Smooth muscle cell (in vitro differentiated cells): ENCODE results near the gene GRIA3. TPM values are rescaled to one million over a fixed set of nuclear protein-coding genes. Genes with fewer than 3 reads are reported as not detected.

ENCODE experiments used
- DNase-seq: peaks from one replicate; lab custom pipeline; 2025; ENCODE audit not compliant: unreplicated experiment; lab: John Stamatoyannopoulos, UW
- H2AFZ ChIP-seq: fragments of 200-600 bp; sonication (generic); 2 replicates; pipeline ENCODE4 v1.6.0; 2016; ENCODE audit warnings: antibody characterized with exemption, low read depth, mild to moderate bottlenecking
- H3F3A ChIP-seq: fragments of 200-600 bp; sonication (generic); 2 replicates; pipeline ENCODE4 v1.6.0; 2017; ENCODE audit warnings: antibody characterized with exemption, low read depth
- H3K27ac ChIP-seq: fragments of 200-600 bp; sonication (generic); 2 replicates; pipeline ENCODE4 v1.5.1; 2016; ENCODE audit warnings: low read depth, mild to moderate bottlenecking
- H3K27me3 ChIP-seq: fragments of 200-600 bp; sonication (generic); 2 replicates; pipeline ENCODE4 v1.6.1; 2016; ENCODE audit warnings: low read depth, mild to moderate bottlenecking
- H3K36me3 ChIP-seq: fragments of 200-600 bp; sonication (generic); 2 replicates; pipeline ENCODE4 v1.5.1; 2016; ENCODE audit warnings: low read depth
- H3K4me1 ChIP-seq: fragments of 200-600 bp; sonication (generic); 2 replicates; pipeline ENCODE4 v1.5.1; 2016; ENCODE audit warnings: low read depth
- H3K4me2 ChIP-seq: fragments of 200-600 bp; sonication (generic); 2 replicates; pipeline ENCODE4 v1.6.0; 2016; ENCODE audit warnings: mild to moderate bottlenecking
- H3K4me3 ChIP-seq: fragments of 200-600 bp; sonication (generic); 2 replicates; pipeline ENCODE4 v1.5.1; 2016; ENCODE audit warnings: mild to moderate bottlenecking
- H3K79me2 ChIP-seq: fragments of 200-600 bp; sonication (generic); 2 replicates; pipeline ENCODE4 v1.6.0; 2016; ENCODE audit warnings: low read depth, mild to moderate bottlenecking
- H3K9ac ChIP-seq: fragments of 200-600 bp; sonication (generic); 2 replicates; pipeline ENCODE4 v1.6.0; 2016; ENCODE audit warnings: low read depth
- H3K9me3 ChIP-seq: fragments of 200-600 bp; sonication (generic); replicated peaks from 2 replicates; pipeline ENCODE4 v1.5.1; 2016; ENCODE audit warnings: low read depth
- H4K20me1 ChIP-seq: fragments of 200-600 bp; sonication (generic); 2 replicates; pipeline ENCODE4 v1.6.0; 2016; ENCODE audit warnings: low read depth
- CTCF ChIP-seq: fragments of 200-600 bp; sonication (generic); IDR thresholded peaks from 2 replicates; pipeline ENCODE4 v1.5.1; 2017; ENCODE audit warnings: borderline replicate concordance, mild to moderate bottlenecking, antibody characterized with exemption; ENCODE audit not compliant: insufficient read depth, poor library complexity, severe bottlenecking
- WGBS: methylation state at CpG from one replicate; pipeline ENCODE4 v1.1.7; 2016; ENCODE audit warnings: low lambda C conversion rate; 5-methylcytosine and 5-hydroxymethylcytosine counted together
- polyA plus RNA-seq: library from polyadenylated mRNA; unstranded; fragments of >200 nt; fragmentation: Nextera tagmentation; extraction: Ambion mirVana; gene quantifications from 2 replicates; pipeline ENCODE4 v1.2.1, GENCODE V29; 2016
- total RNA-seq: library from RNA; depleted of rRNA; stranded (reverse); fragments of >200 nt; gene quantifications from 2 replicates; pipeline ENCODE4 v1.2.3, GENCODE V29; 2014

The GRIA3 gene
- total and polyA plus RNA-seq, 2 experiments from 2014 or later: 7.2 to 12.7 TPM

DNA sequence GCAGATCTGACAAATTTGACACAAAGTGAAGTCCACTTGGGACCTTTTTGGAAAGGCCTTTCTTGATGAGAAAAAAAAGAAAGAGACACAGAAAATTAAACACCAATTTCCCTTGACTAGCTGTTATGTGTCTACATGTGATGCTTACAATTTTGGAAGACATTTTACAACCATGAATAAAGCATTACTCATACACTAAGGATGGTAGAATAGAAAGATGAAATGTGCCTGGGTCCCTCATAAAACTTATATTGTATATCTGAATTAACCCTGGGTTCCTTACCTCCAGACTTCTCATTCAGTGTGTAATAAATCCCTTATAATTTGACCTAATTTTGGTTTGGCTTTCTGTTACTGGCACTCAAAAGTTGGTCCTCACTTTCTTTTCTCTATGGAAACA is 16.5 kb upstream of the GRIA3 start:
- Histone ChIP-seq H3K27me3 (no peaks in the 10 kb centered on the region), H3K4me3 (no peak overlapping the region), H2AFZ (no peak overlapping the region), H3K9ac (no peak overlapping the region), H3F3A (no peaks in the 10 kb centered on the region), H3K4me1 (no peaks in the 10 kb centered on the region), H3K4me2 (no peak overlapping the region), H3K9me3 (peaks cover 9% of the 10 kb centered on the region), H3K79me2 (no peaks in the 10 kb centered on the region), H3K36me3 (no peaks in the 10 kb centered on the region), H4K20me1 (no peaks in the 10 kb centered on the region), H3K27ac (no peak overlapping the region)
- no peak for TF ChIP-seq CTCF
- DNase-seq: no peak

DNA sequence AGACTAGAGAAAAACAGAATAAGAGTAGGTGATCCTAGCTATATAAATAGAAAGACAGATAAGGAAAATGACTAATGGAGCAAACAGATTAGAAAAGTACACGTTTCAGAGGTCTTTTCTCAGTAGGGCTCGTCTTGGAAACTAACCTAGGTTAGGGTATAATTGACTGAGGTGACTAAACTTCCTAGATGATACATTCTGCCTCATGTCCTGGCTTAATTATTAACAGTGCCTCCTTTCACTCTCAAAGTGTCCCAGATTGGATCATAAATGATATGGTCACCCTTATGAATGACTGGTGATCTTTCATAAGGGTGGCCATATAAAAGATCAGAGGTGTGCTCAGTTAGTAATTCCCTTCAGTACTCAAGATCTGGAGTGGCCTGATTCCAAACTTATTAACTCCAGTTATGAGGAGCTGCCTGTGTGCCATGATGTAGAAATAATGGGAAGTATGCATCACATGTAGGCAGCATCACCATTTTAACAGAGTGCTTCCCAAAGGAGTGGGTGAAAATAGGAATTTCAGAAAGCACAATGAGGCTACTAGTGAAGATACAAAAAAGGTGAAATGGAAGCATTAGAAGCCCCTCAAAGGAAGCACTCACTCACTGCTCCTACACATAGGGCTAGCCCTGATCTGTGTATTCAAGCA is 14.7 kb upstream of the GRIA3 start:
- Histone ChIP-seq H4K20me1 (no peaks in the 10 kb centered on the region), H3K9ac (no peak overlapping the region), H3K4me1 (no peaks in the 10 kb centered on the region), H3K9me3 (peaks cover 7% of the 10 kb centered on the region), H3K27me3 (no peaks in the 10 kb centered on the region), H3F3A (no peaks in the 10 kb centered on the region), H3K27ac (no peak overlapping the region), H3K4me2 (no peak overlapping the region), H3K4me3 (no peak overlapping the region), H3K36me3 (no peaks in the 10 kb centered on the region), H3K79me2 (no peaks in the 10 kb centered on the region), H2AFZ (no peak overlapping the region)
- no peak for TF ChIP-seq CTCF
- WGBS: 12% methylated on average over 2 of the region's 2 CpGs
- DNase-seq: no peak

DNA sequence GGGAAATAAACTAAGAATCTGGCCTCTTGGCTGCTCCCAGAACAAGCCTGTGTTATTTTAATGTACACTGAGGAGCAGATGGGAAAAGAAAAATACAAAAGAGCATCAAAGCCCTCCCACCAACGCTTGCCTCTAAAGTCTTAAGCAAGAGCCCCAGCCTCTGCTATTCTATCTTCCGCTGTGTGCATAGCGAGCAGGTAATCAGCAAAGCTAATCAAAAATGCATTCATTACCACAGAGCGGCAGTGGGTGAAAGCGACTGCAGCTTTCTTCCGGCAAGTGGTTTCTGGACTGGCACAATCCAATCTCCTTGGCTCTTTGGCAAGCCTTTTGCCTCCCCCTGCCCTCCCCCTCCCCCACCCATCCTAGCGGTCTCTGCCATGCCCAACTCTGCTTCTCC is 13.5 kb upstream of the GRIA3 start:
- H3K4me1 ChIP-seq: no peaks in the 10 kb centered on the region
- H3K4me2 ChIP-seq: no peak overlapping the region
- H3K79me2 ChIP-seq: no peaks in the 10 kb centered on the region
- H3K9me3 ChIP-seq: no peaks in the 10 kb centered on the region
- H3F3A ChIP-seq: no peaks in the 10 kb centered on the region
- 89% methylated on average over 7 of the region's 7 CpGs for WGBS
- no peak for TF ChIP-seq CTCF
- H3K27ac ChIP-seq: no peak overlapping the region
- H3K4me3 ChIP-seq: no peak overlapping the region
- no peaks in the 10 kb centered on the region for H3K27me3 ChIP-seq
- no peaks in the 10 kb centered on the region for H4K20me1 ChIP-seq
- no peak overlapping the region for H3K9ac ChIP-seq
- no peak for DNase-seq
- H2AFZ ChIP-seq: no peak overlapping the region
- no peaks in the 10 kb centered on the region for H3K36me3 ChIP-seq

DNA sequence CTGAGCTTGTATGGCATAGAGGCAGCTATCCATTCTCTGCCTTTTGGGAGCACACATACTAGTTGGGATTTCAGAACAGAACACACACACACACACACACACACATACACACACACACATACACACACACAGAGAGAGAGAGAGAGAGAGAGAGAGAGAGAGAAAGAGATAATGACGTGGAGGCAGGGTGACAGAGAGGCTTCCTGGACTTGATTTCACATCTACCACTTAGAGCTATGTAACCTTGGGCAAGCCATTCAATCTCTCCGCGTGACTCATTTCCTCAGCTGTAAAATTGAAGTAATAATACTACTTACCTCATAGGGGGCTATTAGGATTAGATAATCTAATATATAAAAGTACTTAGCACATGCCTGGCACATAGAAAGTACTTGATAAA is 12.3 kb upstream of the GRIA3 start:
- Histone ChIP-seq H3K79me2 (no peaks in the 10 kb centered on the region), H3K27ac (no peak overlapping the region), H3K4me3 (no peak overlapping the region), H3K9me3 (no peaks in the 10 kb centered on the region), H2AFZ (no peak overlapping the region), H3K4me1 (no peaks in the 10 kb centered on the region), H3K27me3 (no peaks in the 10 kb centered on the region), H4K20me1 (no peaks in the 10 kb centered on the region), H3K9ac (no peak overlapping the region), H3K36me3 (no peaks in the 10 kb centered on the region), H3K4me2 (no peak overlapping the region), H3F3A (no peaks in the 10 kb centered on the region)
- TF ChIP-seq CTCF: no peak
- 59% methylated on average over 3 of the region's 3 CpGs for WGBS
- no peak for DNase-seq
